AG08396 (cell line): ENCODE measurements around the gene SNAP25.

Experiments
- DNase-seq: peaks from one replicate; pipeline ENCODE4 v3.0.0; 2012; ENCODE audit warnings: low spot score, mixed read lengths

The SNAP25 gene

GRCh38 chr20:10218536-10219451 is at the start of gene SNAP25:
SNAP25 (plus strand) TSS chr20:10218830; CDS start chr20:10275492, 56,662 bp downstream.
- peak; percentile 88 for DNase-seq

- DNase-seq = no peak
Measured at GRCh38 chr20:10169752-10170151, 48.9 kb upstream of the SNAP25 start.

GRCh38 chr20:10170261-10170660 is 48.4 kb upstream of the SNAP25 start:
- no peak for DNase-seq

GRCh38 chr20:10171864-10172751 is 46.5 kb upstream of the SNAP25 start:
- peak; percentile 72 for DNase-seq

- no peak for DNase-seq
Measured at GRCh38 chr20:10172998-10173655, 45.5 kb upstream of the SNAP25 start.

- DNase-seq = no peak
Measured at GRCh38 chr20:10174400-10174799, 44.2 kb upstream of the SNAP25 start.

GRCh38 chr20:10177326-10177725 is 41.3 kb upstream of the SNAP25 start:
- DNase-seq = no peak

- no peak for DNase-seq
Measured at GRCh38 chr20:10178091-10178490, 40.5 kb upstream of the SNAP25 start.

GRCh38 chr20:10178727-10179313 is 39.8 kb upstream of the SNAP25 start:
- peak; percentile 39 for DNase-seq

- no peak for DNase-seq
Measured at GRCh38 chr20:10179574-10180298, 38.9 kb upstream of the SNAP25 start.

GRCh38 chr20:10180651-10181235 is 37.9 kb upstream of the SNAP25 start:
- no peak for DNase-seq

GRCh38 chr20:10185741-10186558 is 32.7 kb upstream of the SNAP25 start:
- DNase-seq = no peak

- DNase-seq = no peak
Measured at GRCh38 chr20:10190456-10190855, 28.2 kb upstream of the SNAP25 start.

- DNase-seq = no peak
Measured at GRCh38 chr20:10192171-10192570, 26.5 kb upstream of the SNAP25 start.

GRCh38 chr20:10194166-10194565 is 24.5 kb upstream of the SNAP25 start:
- DNase-seq = no peak

GRCh38 chr20:10200330-10200729 is 18.3 kb upstream of the SNAP25 start:
- no peak for DNase-seq

- DNase-seq = no peak
Measured at GRCh38 chr20:10201321-10201870, 17.2 kb upstream of the SNAP25 start.

- DNase-seq = no peak
Measured at GRCh38 chr20:10209091-10209490, 9.5 kb upstream of the SNAP25 start.

- no peak for DNase-seq
Measured at GRCh38 chr20:10213526-10213925, 5.1 kb upstream of the SNAP25 start.
